NCI-H1417 (cell line): Measurements from ENCODE around the gene SMARCC1.
A peak's percentile ranks its signal among the peaks of the same experiment; 100 is the strongest.

ENCODE experiments used
- DNase-seq, 3 experiments: peaks; one replicate each; lab custom pipeline; 2025; lab: John Stamatoyannopoulos, UW

The SMARCC1 gene

GRCh38 chr3:47704237-47704612, 77.5 kb downstream of the SMARCC1 start:
- peak in 1 of 3 experiments; percentile 27 for DNase-seq

- DNase-seq, result no peak
Measured at GRCh38 chr3:47701388-47701787, 80.3 kb downstream of the SMARCC1 start.

GRCh38 chr3:47692158-47692557, 89.5 kb downstream of the SMARCC1 start:
- no peak for DNase-seq

GRCh38 chr3:47688488-47688887, 93.2 kb downstream of the SMARCC1 start:
- DNase-seq, result no peak

- no peak for DNase-seq
Measured at GRCh38 chr3:47685037-47685436, 96.7 kb downstream of the SMARCC1 start.

GRCh38 chr3:47681016-47681415, 100.7 kb downstream of the SMARCC1 start:
- DNase-seq, result no peak

- no peak for DNase-seq
Measured at GRCh38 chr3:47678446-47679338, 103.0 kb downstream of the SMARCC1 start.

- DNase-seq, result no peak
Measured at GRCh38 chr3:47669026-47669749, 112.5 kb downstream of the SMARCC1 start.

GRCh38 chr3:47666118-47666517, 115.6 kb downstream of the SMARCC1 start:
- no peak for DNase-seq

GRCh38 chr3:47664519-47664918, 117.2 kb downstream of the SMARCC1 start:
- peak in 1 of 3 experiments; percentile 2 for DNase-seq

- no peak for DNase-seq
Measured at GRCh38 chr3:47663630-47664240, 118.0 kb downstream of the SMARCC1 start.

GRCh38 chr3:47661121-47661752, 120.5 kb downstream of the SMARCC1 start:
- no peak for DNase-seq

GRCh38 chr3:47658444-47658843, 123.2 kb downstream of the SMARCC1 start:
- DNase-seq, result no peak

- DNase-seq, result peak in 1 of 3 experiments; percentile 24
Measured at GRCh38 chr3:47652142-47652541, 129.6 kb downstream of the SMARCC1 start.

GRCh38 chr3:47650294-47650693, 131.4 kb downstream of the SMARCC1 start:
- DNase-seq, result no peak

- DNase-seq, result no peak
Measured at GRCh38 chr3:47647550-47647949, 134.1 kb downstream of the SMARCC1 start.

GRCh38 chr3:47646362-47646761, 135.3 kb downstream of the SMARCC1 start:
- DNase-seq, result peak in 1 of 3 experiments; percentile 1

- no peak for DNase-seq
Measured at GRCh38 chr3:47645551-47645950, 136.1 kb downstream of the SMARCC1 start.

- DNase-seq, result no peak
Measured at GRCh38 chr3:47643092-47643491, 138.6 kb downstream of the SMARCC1 start.

- no peak for DNase-seq
Measured at GRCh38 chr3:47641739-47642138, 140.0 kb downstream of the SMARCC1 start.

- DNase-seq, result no peak
Measured at GRCh38 chr3:47636921-47637320, 144.8 kb downstream of the SMARCC1 start.

- DNase-seq, result no peak
Measured at GRCh38 chr3:47636225-47636624, 145.5 kb downstream of the SMARCC1 start.
